ENCODE data around the gene RASGRP4.

Gene RASGRP4

DNA sequence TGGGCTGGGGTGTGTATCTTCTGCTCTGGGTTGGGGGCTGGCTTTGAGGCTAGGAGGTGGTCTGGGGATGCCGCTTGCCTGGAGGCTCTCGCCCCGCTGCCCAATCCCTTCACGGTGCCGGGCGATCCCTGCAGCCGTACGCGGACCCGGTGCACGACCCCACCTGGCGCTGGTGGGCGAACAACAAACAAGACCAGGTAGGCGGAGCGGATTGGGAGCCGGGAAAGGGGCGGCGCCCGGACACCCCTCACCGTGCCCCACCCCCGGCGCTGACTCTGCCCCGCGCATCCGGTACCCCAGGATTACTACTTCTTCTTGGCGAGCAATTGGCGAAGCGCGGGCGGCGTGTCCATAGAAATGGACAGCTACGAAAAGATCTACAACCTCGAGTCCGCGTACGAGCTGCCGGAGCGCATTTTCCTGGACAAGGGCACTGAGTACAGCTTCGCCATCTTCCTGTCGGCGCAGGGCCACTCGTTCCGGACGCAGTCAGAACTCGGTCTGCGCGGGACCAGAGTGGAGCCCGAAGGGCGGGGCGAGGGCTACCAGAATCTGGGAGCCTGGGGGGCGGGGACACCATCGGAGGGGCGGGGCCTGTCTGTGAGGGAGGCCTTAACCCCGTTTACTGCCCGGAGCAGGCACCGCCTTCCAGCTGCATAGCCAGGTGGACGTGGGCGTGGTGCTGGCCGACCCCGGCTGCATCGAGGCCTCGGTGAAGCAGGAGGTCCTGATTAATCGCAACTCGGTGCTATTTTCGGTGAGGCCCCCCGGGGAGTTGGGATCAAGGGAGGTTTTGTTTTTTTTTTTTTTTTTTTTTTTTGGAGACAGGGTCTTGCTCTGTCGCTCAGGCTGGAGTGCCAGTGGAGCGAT, 63.7 kb downstream of the RASGRP4 start:
- peak; percentile 81 for DNase-seq (ENCODE audit: low spot score)
- TF ChIP-seq, protein P1, sequence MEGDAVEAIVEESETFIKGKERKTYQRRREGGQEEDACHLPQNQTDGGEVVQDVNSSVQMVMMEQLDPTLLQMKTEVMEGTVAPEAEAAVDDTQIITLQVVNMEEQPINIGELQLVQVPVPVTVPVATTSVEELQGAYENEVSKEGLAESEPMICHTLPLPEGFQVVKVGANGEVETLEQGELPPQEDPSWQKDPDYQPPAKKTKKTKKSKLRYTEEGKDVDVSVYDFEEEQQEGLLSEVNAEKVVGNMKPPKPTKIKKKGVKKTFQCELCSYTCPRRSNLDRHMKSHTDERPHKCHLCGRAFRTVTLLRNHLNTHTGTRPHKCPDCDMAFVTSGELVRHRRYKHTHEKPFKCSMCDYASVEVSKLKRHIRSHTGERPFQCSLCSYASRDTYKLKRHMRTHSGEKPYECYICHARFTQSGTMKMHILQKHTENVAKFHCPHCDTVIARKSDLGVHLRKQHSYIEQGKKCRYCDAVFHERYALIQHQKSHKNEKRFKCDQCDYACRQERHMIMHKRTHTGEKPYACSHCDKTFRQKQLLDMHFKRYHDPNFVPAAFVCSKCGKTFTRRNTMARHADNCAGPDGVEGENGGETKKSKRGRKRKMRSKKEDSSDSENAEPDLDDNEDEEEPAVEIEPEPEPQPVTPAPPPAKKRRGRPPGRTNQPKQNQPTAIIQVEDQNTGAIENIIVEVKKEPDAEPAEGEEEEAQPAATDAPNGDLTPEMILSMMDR (IDR thresholded peaks at IDR 0.05; ENCODE audit: extremely low read depth, missing control alignments), result no peak

DNA sequence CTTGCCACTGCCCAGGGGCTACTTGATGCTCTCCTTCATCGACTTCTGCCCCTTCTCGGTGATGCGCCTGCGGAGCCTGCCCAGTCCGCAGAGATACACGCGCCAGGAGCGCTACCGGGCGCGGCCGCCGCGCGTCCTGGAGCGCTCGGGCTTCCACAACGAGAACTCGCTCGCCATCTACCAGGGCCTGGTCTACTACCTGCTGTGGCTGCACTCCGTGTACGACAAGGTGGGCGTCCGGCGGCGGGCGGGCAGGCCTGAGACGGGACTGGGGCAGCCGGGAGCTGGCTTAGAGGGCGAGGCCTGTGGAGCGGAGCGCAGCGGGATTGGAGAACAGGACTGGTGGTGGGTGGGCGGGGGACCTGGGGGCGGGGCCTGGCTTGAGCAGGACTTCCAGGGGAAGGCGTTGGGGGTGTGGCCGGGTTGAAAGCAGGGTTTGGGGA, 64.4 kb downstream of the RASGRP4 start:
- DNase-seq (ENCODE audit: low spot score), result peak; percentile 85
- TF ChIP-seq, protein P1 (IDR thresholded peaks at IDR 0.05; ENCODE audit: extremely low read depth, missing control alignments), result no peak

DNA sequence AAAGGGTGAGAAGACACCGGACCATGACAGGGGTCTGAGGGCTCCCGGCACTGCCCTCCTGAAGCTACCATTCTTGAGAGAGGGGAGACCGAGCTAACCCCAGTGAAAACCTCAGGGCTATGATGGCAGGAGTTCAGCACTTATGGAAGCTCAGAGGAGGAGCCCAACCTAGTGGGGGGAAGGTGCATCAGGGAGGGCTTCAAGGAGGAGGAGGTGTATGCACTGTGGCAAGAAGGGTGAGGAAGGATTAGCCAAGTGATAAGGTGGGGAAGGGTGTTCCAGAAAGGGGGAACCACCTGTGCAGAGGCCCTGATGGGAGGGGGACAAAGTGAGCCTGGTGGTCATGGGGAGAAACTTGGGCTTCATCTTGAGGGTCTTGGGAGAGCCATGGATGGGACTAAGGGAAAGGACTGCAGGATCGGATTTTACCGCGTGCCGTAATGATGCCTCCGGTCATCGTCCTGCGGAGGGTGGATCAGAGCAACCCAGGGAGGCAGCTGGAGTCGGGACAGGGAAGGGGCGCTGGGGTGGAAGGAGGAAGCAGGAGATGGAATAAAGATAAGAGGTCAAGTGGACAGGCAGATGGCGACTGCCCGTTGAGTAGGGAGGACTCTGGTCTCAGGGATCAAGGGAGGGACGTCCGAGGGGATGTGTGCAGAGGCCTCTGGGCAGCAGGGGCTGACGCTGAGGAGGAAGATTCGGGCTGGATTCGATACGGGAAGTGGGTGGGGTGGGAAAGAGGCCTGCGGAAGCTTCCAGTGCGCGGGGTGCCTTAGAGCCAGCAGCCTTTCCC, 65.0 kb downstream of the RASGRP4 start:
- no peak for DNase-seq (ENCODE audit: low spot score)
- TF ChIP-seq, protein P1 (IDR thresholded peaks at IDR 0.05; ENCODE audit: extremely low read depth, missing control alignments), result no peak

DNA sequence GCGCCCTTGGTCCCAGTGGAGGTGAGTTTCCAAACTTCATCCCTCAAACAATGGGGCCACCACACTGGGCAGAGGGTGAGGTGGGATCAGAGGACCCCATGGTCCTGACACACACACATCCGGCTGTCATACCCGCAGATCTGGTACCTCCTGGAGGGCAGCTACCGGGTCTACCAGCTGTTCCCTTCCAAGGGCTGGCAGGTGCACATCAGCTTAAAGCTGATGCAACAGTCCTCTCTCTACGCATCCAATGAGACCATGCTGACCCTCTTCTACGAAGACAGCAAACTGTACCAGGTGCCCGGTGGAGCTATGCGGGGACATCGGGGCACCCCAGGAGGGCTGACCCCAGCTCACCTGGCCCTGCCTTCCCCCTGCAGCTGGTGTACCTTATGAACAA, 65.7 kb downstream of the RASGRP4 start:
- DNase-seq (ENCODE audit: low spot score), result no peak

DNA sequence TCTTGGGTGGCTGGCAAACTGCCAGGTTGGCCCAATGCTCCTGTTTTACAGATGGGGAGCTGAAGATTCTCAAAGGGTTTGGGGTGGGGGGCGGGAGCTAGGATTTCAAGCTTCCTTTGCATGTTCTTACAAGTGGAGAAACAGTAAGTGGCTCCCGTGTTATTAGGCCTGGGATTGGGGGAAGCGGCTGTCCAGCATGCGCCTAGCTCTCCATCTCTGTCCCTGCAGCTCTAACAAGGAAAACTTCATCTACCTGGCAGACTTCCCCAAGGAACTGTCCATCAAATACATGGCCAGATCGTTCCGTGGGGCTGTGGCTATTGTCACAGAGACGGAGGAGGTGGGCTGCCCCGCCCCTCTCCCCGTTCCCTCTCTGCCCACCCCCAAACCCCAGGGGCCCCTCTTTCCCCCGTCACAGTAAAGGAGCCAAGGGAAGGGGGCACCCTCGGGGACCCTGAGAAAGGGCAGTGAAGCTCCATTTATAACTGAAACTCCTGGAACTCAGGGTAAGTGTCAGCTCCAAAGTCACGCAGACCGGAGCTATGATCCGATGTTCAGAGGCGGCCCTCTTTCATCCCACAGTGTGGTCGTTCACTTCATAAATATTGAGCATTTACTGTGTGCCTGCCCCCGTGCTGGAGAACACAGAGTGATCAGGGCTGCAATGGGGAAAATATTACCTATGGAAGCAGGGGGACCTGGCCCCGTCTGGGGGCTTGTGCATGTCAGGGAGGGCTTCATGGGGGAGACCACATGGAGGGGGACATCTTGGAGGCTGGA, 66.6 kb downstream of the RASGRP4 start:
- DNase-seq (ENCODE audit: low spot score), result no peak
- TF ChIP-seq, protein P1 (IDR thresholded peaks at IDR 0.05; ENCODE audit: extremely low read depth, missing control alignments), result no peak

More for the DNA sequence above, 65.7 kb downstream of the RASGRP4 start:
- TF ChIP-seq, protein P1 (IDR thresholded peaks at IDR 0.05; ENCODE audit: extremely low read depth, missing control alignments), result no peak

All from GM20000 (cell line).